HepG2 (cell line): ENCODE data around the gene MRFAP1L1. TPM values are rescaled to one million over a fixed set of nuclear protein-coding genes. Genes with fewer than 3 reads are reported as not detected.

ENCODE experiments used
- ATAC-seq: fragments of 200-7000 bp; cut with Tn5 transposase; 3 replicates; pipeline ENCODE4 v1.9.1; 2020; ENCODE audit warnings: mild to moderate bottlenecking, moderate library complexity
- BruUV-seq: library from RNA; stranded (reverse); fragments of 400-500 nt; replicated peaks from 2 replicates; lab custom pipeline; 2021; lab: Mats Ljungman, UMichigan
- CTCF ChIA-PET: fragments of 300-600 bp; formaldehyde crosslinking; extraction: SDS; loops from one replicate; lab custom pipeline; 2021; ENCODE audit warnings: low total read pairs, inconsistent platforms, low intra/inter-chr PET ratio; lab: Yijun Ruan, JAX
- POLR2A ChIA-PET: fragments of 350-600 bp; sonication (Branson Sonifier 250); formaldehyde crosslinking; loops from one replicate; lab custom pipeline; 2020; ENCODE audit warnings: antibody characterized with exemption, inconsistent platforms; lab: Yijun Ruan, JAX
- DNase-seq: peaks from one replicate; pipeline ENCODE4 v3.0.0-alpha.2; 2015; ENCODE audit warnings: low spot score
- FAIRE-seq: peaks from 3 replicates; lab custom pipeline; 2011; peaks lifted over from hg19 to GRCh38; lab: Jason Lieb, UNC
- H2AFZ ChIP-seq: one replicate; pipeline ENCODE4 v1.6.1; 2011; ENCODE audit warnings: low read length, inconsistent platforms
- H3K27ac ChIP-seq: fragments of 300-600 bp; 3 replicates; pipeline ENCODE4 v1.8.0; 2011; ENCODE audit warnings: mixed run types, mild to moderate bottlenecking, mixed read lengths, low read length, inconsistent platforms; ENCODE audit not compliant: insufficient read depth; ENCODE audit errors: extremely low read length
- H3K27me3 ChIP-seq, 2 experiments: fragments of 200-600 bp in 1 of 2; 2 replicates in 1 of 2; 3 replicates in 1 of 2; pipeline versions ENCODE4 v1.6.0 to v1.8.0; 2011; ENCODE audit warnings: low read length in 2 of 2, mild to moderate bottlenecking in 2 of 2, moderate library complexity in 2 of 2, inconsistent platforms in 1 of 2; ENCODE audit not compliant: insufficient read depth in 2 of 2, control insufficient read depth in 1 of 2
- H3K36me3 ChIP-seq, 2 experiments: fragments of 200-600 bp in 1 of 2; replicated peaks in 1 of 2; 2 replicates in 1 of 2; 3 replicates in 1 of 2; pipeline versions ENCODE4 v1.5.1 to v1.8.0; 2011; ENCODE audit warnings: low read length in 2 of 2, inconsistent platforms in 1 of 2; ENCODE audit not compliant: insufficient read depth in 2 of 2, control insufficient read depth in 1 of 2
- H3K4me1 ChIP-seq: 2 replicates; pipeline ENCODE4 v1.5.1; 2012; ENCODE audit warnings: low read length, inconsistent platforms; ENCODE audit not compliant: insufficient read depth
- H3K4me2 ChIP-seq: 2 replicates; pipeline ENCODE4 v1.6.0; 2011; ENCODE audit warnings: low read depth, low read length, inconsistent platforms
- H3K4me3 ChIP-seq, 3 experiments: fragments of 200-600 bp in 1 of 3; sonication (generic), shearing (Covaris generic) in 1 of 3; replicated peaks in 1 of 3; 2 replicates each; pipeline ENCODE4 v1.5.1; 2011 to 2016; ENCODE audit warnings: low read length in 3 of 3, inconsistent platforms in 2 of 3, low read depth in 2 of 3, mild to moderate bottlenecking in 2 of 3, control low read depth in 1 of 3, mixed read lengths in 1 of 3; ENCODE audit not compliant: insufficient read depth in 1 of 3
- H3K79me2 ChIP-seq: one replicate; pipeline ENCODE4 v1.6.1; 2011; ENCODE audit warnings: low read length, inconsistent platforms; ENCODE audit not compliant: insufficient read depth
- H3K9ac ChIP-seq: 2 replicates; pipeline ENCODE4 v1.6.0; 2011; ENCODE audit warnings: mild to moderate bottlenecking, low read depth, low read length, inconsistent platforms; ENCODE audit not compliant: insufficient read depth
- H3K9me3 ChIP-seq: 2 replicates; pipeline ENCODE4 v1.5.1; 2012; ENCODE audit warnings: mild to moderate bottlenecking, low read length
- H4K20me1 ChIP-seq: 2 replicates; pipeline ENCODE4 v1.6.0; 2011; ENCODE audit warnings: inconsistent platforms, mild to moderate bottlenecking, low read length, moderate library complexity; ENCODE audit not compliant: insufficient read depth
- HNRNPLL ChIP-seq: fragments of 200-400 bp; formaldehyde crosslinking; IDR thresholded peaks from 2 replicates; pipeline ENCODE4 v1.6.1; 2017; ENCODE audit warnings: mild to moderate bottlenecking, low read depth, low read length; ENCODE audit not compliant: poor library complexity, severe bottlenecking
- MTF2 ChIP-seq: sonication (generic); formaldehyde crosslinking; IDR thresholded peaks from 2 replicates; pipeline ENCODE4 v1.5.0; 2020; ENCODE audit warnings: missing genetic modification reagents, borderline replicate concordance
- NONO ChIP-seq, 2 experiments: fragments of 450-650 bp in 1 of 2; sonication (generic) in 1 of 2; formaldehyde crosslinking in 1 of 2; IDR thresholded peaks in 1 of 2; conservative IDR thresholded peaks in 1 of 2; 2 replicates each; pipeline versions ENCODE4 v1.6.1 to v1.8.0; 2017 to 2022; ENCODE audit warnings: mild to moderate bottlenecking in 1 of 2, missing genetic modification reagents in 1 of 2, moderate library complexity in 1 of 2
- RBFOX2 ChIP-seq: fragments of 200-400 bp; formaldehyde crosslinking; IDR thresholded peaks from 2 replicates; pipeline ENCODE4 v1.6.1; 2017; ENCODE audit warnings: low read depth, mild to moderate bottlenecking, low read length
- SKI ChIP-seq: fragments of 450-650 bp; IDR thresholded peaks from one replicate; pipeline ENCODE4 v1.6.1; 2018; ENCODE audit warnings: mild to moderate bottlenecking; ENCODE audit not compliant: partially characterized antibody
- TCF7L2 ChIP-seq: IDR thresholded peaks from 2 replicates; pipeline ENCODE4 v1.6.1; 2011; ENCODE audit warnings: mild to moderate bottlenecking, low read depth, low read length, moderate library complexity
- ZNF670 ChIP-seq: sonication (generic); formaldehyde crosslinking; IDR thresholded peaks from 2 replicates; pipeline ENCODE4 v1.8.0; 2022; ENCODE audit warnings: mild to moderate bottlenecking, missing genetic modification reagents, borderline replicate concordance
- ZNF850 ChIP-seq: sonication (generic); formaldehyde crosslinking; conservative IDR thresholded peaks from 2 replicates; pipeline ENCODE4 v1.9.0; 2021; ENCODE audit warnings: mild to moderate bottlenecking, missing genetic modification reagents
- WGBS: methylation state at CpG from one replicate; pipeline ENCODE4 v1.1.6; 2017; ENCODE audit warnings: low lambda C conversion rate; 5-methylcytosine and 5-hydroxymethylcytosine counted together
- in situ Hi-C: cut with HindIII; loops from 2 replicates; pipeline ENCODE4 v1.10.0; 2017; ENCODE audit warnings: low pct_unique_long_range_greater_than_20kb; ENCODE audit not compliant: extremely low pct_ligation_motif_present
- intact Hi-C: fragments of 100-400 bp; cut with micrococcal nuclease; formaldehyde crosslinking; loops from one replicate; pipeline ENCODE4 v1.10.0; 2022; ENCODE audit not compliant: unreplicated experiment
- polyA plus RNA-seq, 8 experiments: library from polyadenylated mRNA; depleted of rRNA in 3 of 8; stranded (reverse) in 7 of 8; unstranded in 1 of 8; fragments of >200 nt; fragmentation: Illumina TruSeq in 4 of 8; extraction: Trizol in 4 of 8; gene quantifications; 2 replicates each; pipeline versions ENCODE4 v1.2.1 to v1.2.3, GENCODE V29; 2011 to 2016; ENCODE audit warnings: low read depth in 4 of 8, missing spikeins in 1 of 8, mixed read lengths in 1 of 8; ENCODE audit not compliant: insufficient read depth in 1 of 8
- total RNA-seq, 5 experiments: library from RNA; depleted of rRNA; stranded (reverse); fragments of >200 nt; fragmentation: Illumina TruSeq; extraction: Trizol; gene quantifications; 2 replicates each; pipeline ENCODE4 v1.2.3, GENCODE V29; 2016; ENCODE audit warnings: low read depth in 1 of 5
- TF ChIP-seq, protein P1 (sequence below): sonication (generic); formaldehyde crosslinking; IDR thresholded peaks from 2 replicates; pipeline ENCODE4 v1.4.0; 2020; ENCODE audit warnings: missing genetic modification reagents, borderline replicate concordance
- TF ChIP-seq, protein P2 (sequence below): sonication (generic); formaldehyde crosslinking; conservative IDR thresholded peaks from 2 replicates; pipeline ENCODE4 v1.4.0; 2020; ENCODE audit warnings: mild to moderate bottlenecking, missing genetic modification reagents, moderate library complexity
- TF ChIP-seq, protein P3 (sequence below): fragments of 450-650 bp; IDR thresholded peaks from 2 replicates; pipeline ENCODE4 v1.6.1; 2016
- TF ChIP-seq, protein P4 (sequence below): sonication (generic); formaldehyde crosslinking; IDR thresholded peaks from 2 replicates; pipeline ENCODE4 v1.5.0; 2020; ENCODE audit warnings: missing genetic modification reagents, mild to moderate bottlenecking, borderline replicate concordance

Gene MRFAP1L1
- total and polyA plus RNA-seq, 2 of the 13 experiments (the other 11 are each of a cell fraction or from before 2014, with no cell fraction given): 44.8 to 76.6 TPM

DNA sequence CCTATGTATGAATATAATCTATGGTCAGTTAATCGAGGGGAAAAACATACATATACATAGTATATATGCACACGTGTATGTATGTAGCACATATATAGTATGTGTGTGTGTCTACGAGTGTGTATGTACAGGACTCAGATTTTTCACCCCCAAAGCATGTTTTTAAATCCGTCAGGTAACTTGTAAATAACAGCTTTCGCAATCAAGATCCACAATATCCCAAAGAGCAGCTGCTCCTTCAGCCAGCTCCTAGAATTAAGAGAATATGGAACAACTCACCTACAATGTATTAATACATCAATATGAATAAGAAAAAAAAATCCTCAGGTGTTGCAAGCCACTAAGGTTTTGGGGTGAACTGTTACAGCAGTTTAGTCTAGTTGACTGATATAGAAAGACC is 3.5 kb downstream of the MRFAP1L1 start (continued):
- TF ChIP-seq HNRNPLL: no peak
- 0 out of 2 replicates have a peak, but pooled peaks have one; percentile 5 for TF ChIP-seq RBFOX2
- TF ChIP-seq, protein P1, sequence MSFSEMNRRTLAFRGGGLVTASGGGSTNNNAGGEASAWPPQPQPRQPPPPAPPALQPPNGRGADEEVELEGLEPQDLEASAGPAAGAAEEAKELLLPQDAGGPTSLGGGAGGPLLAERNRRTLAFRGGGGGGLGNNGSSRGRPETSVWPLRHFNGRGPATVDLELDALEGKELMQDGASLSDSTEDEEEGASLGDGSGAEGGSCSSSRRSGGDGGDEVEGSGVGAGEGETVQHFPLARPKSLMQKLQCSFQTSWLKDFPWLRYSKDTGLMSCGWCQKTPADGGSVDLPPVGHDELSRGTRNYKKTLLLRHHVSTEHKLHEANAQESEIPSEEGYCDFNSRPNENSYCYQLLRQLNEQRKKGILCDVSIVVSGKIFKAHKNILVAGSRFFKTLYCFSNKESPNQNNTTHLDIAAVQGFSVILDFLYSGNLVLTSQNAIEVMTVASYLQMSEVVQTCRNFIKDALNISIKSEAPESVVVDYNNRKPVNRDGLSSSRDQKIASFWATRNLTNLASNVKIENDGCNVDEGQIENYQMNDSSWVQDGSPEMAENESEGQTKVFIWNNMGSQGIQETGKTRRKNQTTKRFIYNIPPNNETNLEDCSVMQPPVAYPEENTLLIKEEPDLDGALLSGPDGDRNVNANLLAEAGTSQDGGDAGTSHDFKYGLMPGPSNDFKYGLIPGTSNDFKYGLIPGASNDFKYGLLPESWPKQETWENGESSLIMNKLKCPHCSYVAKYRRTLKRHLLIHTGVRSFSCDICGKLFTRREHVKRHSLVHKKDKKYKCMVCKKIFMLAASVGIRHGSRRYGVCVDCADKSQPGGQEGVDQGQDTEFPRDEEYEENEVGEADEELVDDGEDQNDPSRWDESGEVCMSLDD (CRISPR knock-in tag): no peak

DNA sequence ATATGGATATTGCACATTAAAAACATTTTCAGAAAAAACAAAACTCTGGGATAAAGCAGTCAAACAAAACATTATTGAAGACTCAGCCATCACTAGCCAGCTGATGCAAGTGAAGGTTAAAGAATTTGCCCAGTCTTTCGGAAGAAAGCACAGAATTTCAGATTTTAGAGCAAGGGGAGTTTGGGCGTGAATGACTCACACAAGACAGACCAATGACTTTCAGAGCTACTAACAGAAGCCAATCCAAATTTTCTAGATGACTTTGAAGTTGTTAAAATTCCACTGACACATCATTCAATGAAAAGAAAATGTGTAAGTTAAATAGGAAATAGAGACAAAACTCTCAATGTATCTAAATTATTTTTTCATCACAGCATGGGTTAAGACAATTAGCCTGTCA is 4.0 kb downstream of the MRFAP1L1 start:
- DNase-seq: no peak
- ChIA-PET CTCF (no interaction called here), POLR2A (interaction anchor here (1.5 to 3.8 kb wide), 5 partner anchors 10 to 32 kb away, joined by 4 to 40 read pairs (median 10); partner anchors contain the start of genes BLOC1S4 and S100P)
- FAIRE-seq: no peak
- 98% methylated on average over 2 of the region's 2 CpGs for WGBS
- Histone ChIP-seq H3K36me3 (peaks cover 3 to 8% of the 10 kb centered on the region in 2 experiments; a peak in 4 of 5 replicates), H2AFZ (no peak overlapping the region), H3K4me2 (no peak overlapping the region), H3K27me3 (peaks cover 0 to 6% of the 10 kb centered on the region in 2 experiments; a peak in 1 of 5 replicates), H3K79me2 (peaks cover 64% of the 10 kb centered on the region), H3K4me1 (peaks cover 57% of the 10 kb centered on the region), H3K9ac (no peak overlapping the region), H3K9me3 (0 out of 2 replicates have a peak, but pooled peaks cover 4% of the 10 kb centered on the region), H3K27ac (no peak overlapping the region), H3K4me3 (no peak overlapping the region), H4K20me1 (peaks cover 12% of the 10 kb centered on the region; the same call in 1 of the 2 replicates)
- TF ChIP-seq SKI: no peak
- TF ChIP-seq ZNF670 (CRISPR knock-in tag): no peak
- no peak for TF ChIP-seq NONO (IDR thresholded peaks at IDR 0.05)
- TF ChIP-seq NONO (CRISPR knock-in tag; conservative IDR thresholded peaks at IDR 0.05): no peak
- TF ChIP-seq, protein P2, sequence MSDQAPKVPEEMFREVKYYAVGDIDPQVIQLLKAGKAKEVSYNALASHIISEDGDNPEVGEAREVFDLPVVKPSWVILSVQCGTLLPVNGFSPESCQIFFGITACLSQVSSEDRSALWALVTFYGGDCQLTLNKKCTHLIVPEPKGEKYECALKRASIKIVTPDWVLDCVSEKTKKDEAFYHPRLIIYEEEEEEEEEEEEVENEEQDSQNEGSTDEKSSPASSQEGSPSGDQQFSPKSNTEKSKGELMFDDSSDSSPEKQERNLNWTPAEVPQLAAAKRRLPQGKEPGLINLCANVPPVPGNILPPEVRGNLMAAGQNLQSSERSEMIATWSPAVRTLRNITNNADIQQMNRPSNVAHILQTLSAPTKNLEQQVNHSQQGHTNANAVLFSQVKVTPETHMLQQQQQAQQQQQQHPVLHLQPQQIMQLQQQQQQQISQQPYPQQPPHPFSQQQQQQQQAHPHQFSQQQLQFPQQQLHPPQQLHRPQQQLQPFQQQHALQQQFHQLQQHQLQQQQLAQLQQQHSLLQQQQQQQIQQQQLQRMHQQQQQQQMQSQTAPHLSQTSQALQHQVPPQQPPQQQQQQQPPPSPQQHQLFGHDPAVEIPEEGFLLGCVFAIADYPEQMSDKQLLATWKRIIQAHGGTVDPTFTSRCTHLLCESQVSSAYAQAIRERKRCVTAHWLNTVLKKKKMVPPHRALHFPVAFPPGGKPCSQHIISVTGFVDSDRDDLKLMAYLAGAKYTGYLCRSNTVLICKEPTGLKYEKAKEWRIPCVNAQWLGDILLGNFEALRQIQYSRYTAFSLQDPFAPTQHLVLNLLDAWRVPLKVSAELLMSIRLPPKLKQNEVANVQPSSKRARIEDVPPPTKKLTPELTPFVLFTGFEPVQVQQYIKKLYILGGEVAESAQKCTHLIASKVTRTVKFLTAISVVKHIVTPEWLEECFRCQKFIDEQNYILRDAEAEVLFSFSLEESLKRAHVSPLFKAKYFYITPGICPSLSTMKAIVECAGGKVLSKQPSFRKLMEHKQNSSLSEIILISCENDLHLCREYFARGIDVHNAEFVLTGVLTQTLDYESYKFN (CRISPR knock-in tag): no peak
- no peak for TF ChIP-seq TCF7L2
- TF ChIP-seq, protein P3, sequence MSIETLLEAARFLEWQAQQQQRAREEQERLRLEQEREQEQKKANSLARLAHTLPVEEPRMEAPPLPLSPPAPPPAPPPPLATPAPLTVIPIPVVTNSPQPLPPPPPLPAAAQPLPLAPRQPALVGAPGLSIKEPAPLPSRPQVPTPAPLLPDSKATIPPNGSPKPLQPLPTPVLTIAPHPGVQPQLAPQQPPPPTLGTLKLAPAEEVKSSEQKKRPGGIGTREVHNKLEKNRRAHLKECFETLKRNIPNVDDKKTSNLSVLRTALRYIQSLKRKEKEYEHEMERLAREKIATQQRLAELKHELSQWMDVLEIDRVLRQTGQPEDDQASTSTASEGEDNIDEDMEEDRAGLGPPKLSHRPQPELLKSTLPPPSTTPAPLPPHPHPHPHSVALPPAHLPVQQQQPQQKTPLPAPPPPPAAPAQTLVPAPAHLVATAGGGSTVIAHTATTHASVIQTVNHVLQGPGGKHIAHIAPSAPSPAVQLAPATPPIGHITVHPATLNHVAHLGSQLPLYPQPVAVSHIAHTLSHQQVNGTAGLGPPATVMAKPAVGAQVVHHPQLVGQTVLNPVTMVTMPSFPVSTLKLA: no peak
- TF ChIP-seq ZNF850 (CRISPR knock-in tag): no peak
- TF ChIP-seq MTF2 (CRISPR knock-in tag): no peak
- TF ChIP-seq, protein P4, sequence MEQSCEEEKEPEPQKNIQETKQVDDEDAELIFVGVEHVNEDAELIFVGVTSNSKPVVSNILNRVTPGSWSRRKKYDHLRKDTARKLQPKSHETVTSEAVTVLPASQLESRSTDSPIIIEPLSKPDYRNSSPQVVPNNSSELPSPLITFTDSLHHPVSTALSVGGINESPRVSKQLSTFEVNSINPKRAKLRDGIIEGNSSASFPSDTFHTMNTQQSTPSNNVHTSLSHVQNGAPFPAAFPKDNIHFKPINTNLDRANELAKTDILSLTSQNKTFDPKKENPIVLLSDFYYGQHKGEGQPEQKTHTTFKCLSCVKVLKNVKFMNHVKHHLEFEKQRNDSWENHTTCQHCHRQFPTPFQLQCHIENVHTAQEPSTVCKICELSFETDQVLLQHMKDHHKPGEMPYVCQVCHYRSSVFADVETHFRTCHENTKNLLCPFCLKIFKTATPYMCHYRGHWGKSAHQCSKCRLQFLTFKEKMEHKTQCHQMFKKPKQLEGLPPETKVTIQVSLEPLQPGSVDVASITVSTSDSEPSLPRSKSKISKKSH (CRISPR knock-in tag): no peak
- intact Hi-C loops (no loop called here), in situ Hi-C loops (no loop called here)
- no TSS peak for BruUV-seq
- ATAC-seq: no peak
